Stimulated activated CD4-positive, alpha-beta T cell treated with anti-CD3 and anti-CD28 coated beads, Interleukin-2, amount 100 ng/mL, for 48 hours (primary cell): ENCODE data around the gene PEMT.

ENCODE experiments used
- DNase-seq, 2 donors: peaks; one replicate each; pipeline ENCODE4 v3.0.0-alpha.2; 2020

The PEMT gene

DNA sequence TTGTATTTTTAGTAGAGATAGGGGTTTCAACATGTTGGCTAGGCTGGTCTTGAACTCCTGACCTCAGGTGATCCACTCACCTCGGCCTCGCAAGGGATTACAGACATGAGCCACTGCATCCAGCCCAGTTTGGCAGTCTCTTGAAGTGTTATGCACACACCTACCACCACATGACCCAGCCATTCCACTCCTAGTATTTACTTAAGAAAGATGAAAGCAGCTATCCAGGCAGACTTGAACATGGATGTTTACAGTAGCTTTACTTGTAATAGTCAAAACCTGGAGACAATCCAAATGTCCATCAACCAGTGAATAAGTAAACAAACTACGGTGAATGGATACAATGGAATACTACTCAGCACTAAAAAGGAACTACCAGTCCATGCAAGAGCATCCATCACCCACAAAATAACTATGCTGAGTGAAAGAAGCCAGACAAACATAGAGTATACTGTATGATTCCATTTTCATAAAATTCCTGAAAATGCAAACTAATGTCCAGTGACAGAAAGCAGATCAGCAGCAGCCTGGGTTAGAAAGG is 57.5 kb downstream of the PEMT start:
- no peak for DNase-seq

DNA sequence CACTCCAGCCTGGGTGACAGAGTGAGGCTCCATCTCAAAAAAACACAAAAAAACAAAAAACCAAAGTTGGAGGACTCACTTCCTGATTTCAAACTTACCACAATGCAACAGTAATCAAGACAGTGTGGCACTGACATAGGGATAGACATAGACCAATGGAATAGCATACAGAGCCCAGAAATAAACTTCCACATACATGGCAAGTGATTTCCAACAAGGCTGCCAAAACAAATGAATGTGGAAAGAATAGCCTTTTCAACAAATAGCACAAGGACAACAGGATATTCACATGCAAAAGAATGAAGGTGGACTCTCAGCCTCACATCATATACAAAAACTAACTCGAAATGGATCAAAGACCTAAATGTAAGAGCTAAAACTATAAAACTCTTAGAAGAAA is 58.5 kb downstream of the PEMT start:
- DNase-seq, result no peak

DNA sequence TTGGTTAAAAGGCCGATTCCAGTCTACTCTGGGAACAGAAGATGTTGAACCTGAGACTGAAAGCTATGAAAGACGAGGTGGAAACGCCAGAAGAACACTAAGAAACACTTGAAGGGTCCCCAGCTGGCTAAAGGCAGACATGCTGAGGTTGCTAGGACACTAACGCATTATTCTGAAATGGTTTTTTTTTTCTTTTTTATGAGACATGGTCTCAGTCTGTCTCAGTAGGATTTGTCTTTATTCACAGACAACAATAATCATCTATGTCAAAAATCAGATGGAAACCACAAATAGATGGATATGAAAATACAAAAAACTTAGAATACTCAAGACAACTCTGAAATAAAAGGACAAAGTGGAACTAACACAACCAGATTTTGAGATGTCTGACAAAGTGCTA is 60.4 kb downstream of the PEMT start:
- DNase-seq, result no peak

DNA sequence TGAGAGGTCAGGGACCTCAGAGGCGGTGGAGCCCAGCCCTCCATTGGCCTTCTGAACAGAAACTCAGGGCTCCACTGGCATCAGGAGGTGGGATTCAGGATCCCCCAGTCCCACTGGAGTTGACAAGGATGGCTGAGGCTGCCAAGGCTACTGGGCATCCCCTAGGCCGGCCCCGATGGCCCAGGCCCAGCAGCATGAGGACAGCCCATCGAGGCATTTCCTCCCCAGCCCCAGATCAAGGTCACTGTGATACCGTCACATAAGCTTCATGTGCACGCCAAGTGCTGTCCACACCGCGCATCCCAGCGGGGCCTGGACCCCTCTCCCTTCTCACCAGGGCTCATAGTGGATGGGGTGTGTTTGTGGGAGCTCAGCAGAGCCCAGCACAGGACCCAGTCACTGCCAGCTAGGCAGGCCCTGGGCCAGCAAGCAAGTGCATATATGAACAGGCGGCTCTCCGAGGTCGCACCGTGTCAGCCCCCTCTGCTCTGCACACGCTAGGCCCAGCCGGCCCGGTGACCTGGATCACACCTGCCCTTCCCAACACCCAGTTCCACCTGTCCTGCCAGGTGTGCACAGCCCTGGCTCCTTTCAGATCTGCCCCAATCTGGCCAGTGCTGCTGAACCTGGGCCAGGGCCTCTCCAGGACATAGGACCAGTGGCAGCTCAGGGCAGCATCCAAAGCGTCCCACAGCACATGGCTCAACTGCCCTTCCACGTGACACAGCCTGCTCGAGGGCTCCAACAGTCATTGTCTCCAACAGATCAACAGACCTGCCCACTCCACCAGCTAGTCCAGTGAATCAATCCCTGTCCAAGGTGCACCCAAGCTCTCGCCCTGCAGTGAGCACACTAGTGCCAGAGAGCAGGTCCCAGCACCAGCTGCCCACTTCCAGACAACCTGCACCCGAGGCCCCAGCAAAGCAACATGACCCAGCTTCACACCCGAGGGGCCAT is 62.5 kb downstream of the PEMT start:
- no peak for DNase-seq

DNA sequence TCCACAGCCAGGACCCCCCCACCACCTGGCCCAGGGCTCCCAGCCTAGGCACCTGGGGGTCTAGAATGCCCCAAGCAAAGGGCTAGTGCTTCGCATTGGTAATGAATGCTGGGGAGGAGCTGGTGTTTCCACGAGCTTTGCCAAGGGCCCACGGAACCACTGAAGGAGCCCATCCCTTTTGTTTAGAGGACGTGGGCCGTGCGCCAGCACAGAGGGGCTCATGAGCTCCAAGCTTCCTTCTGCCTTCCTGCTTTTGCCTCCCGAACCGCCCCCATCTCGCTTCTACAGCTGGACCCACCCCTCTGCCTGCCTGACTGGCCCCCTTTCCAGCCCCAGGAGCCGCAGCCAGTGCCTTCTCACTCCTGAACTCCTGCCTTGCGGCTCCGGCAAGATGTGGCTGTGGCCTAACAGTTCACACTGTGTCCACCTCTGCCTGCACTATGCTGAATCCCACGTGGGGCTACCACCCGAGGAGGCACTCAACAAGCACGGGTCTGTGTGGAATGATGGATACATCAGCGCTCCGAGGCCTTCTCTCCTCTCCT is 63.5 kb downstream of the PEMT start:
- no peak for DNase-seq

DNA sequence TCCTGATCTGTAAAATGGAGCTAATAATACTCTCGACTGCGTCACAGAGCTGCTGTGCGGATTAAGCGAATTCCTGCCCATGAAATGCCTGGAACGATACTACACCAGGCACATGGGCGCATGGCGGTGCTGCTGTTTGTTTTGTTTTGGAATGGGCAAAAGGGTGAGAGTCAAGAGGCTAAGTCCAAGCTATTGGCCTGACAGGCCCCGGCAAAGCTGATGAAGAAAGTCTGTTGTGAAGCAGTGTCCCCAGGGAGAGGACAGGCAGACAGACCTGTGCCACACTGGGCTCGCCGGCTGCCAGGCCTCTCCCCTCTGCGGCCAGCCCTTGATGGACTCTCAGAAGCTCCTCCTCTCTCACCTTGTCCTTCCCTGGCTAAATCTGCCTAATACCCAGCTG is 64.0 kb downstream of the PEMT start:
- DNase-seq, result no peak

DNA sequence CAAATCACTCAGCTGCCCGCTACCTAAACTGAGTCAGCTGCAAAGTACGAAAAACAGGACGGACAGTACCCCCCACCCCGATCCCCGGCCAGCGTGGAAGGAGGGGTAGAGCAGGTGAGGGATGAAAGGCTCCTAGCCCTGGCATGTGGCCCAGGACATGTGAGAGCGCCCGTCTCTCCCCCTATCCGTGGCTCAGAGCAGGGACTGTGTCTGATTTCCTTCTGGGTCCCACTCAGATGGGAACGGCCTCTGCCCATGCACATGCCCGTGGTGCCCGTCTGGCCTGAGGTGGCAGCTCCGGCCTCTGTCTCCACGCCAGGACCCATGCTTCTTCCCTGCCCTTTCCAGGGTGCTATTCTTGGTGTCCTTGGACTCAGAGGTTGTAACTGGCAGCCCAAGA is 65.1 kb downstream of the PEMT start:
- no peak for DNase-seq

DNA sequence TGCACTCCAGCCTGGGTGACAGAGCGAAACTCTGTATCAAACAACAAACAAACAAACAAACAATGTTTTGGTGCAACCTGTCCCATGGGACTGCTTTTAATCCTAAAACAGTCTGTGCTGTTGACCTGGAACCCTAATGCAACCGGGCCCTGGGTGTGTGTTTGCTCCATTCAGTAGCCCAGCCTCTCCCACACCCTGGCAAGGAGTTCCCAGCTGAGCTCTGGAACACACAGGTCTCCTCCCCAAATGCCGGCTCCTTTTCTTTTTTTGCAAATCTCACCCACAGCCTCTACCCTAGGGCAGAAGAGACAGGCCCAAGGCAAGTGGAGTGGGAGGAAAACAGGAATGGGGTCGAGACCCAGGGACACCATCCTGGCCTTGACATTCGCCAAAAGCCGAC is 65.6 kb downstream of the PEMT start:
- no peak for DNase-seq

DNA sequence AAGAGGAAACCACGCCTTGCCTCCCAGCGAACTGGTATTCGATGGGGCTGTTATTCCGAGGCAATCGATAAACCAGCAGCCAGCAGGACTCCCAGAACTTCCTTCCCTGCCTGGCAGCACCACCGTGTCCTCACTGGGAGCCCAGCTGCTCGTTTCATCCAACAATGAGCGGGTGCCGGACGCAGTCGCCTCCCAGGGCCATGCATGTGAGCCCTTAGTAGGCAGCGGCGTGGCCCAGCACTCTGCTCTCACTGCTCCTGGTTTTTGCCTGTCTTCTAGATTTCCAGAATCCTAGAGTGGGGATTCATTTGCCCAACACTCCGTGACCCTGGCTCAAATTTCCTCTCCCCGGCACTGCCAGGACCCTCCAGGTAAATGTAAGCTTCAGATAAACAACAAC is 66.2 kb downstream of the PEMT start:
- DNase-seq, result no peak

DNA sequence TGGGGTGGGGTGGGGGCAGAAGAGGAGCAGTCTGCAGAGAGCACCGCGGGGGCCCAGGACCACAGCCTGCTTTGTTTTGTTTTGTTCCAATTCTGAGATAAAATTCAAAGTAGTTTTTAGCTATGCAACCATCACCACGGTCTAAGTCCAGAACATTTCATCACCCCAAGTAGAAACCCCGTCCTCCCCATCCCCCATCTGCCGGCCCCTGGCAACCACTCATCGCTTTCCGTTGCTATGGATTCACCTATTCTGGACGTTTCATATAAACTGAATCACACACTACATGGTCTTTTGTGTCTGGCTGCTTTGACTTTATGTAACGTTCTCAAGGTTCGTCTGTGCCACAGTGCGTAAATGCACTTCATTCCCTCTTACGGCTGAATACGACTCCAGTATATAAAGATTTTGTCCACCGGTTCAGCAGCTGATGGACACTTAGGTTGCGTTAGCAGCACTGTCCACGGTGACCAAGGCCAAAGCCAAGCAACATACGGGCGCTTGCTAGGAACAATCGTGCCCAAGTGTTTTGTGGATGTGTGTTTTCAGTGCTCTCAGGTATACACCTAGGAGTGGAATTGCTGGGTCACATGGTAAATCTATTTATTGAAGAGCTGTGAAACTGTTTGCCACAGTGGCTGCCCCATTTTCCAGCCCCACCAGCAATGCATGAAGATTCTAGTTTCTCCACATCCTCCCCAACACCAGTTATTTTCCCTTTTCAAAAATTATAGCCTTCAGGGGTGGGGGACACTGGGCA is 67.6 kb downstream of the PEMT start:
- no peak for DNase-seq

DNA sequence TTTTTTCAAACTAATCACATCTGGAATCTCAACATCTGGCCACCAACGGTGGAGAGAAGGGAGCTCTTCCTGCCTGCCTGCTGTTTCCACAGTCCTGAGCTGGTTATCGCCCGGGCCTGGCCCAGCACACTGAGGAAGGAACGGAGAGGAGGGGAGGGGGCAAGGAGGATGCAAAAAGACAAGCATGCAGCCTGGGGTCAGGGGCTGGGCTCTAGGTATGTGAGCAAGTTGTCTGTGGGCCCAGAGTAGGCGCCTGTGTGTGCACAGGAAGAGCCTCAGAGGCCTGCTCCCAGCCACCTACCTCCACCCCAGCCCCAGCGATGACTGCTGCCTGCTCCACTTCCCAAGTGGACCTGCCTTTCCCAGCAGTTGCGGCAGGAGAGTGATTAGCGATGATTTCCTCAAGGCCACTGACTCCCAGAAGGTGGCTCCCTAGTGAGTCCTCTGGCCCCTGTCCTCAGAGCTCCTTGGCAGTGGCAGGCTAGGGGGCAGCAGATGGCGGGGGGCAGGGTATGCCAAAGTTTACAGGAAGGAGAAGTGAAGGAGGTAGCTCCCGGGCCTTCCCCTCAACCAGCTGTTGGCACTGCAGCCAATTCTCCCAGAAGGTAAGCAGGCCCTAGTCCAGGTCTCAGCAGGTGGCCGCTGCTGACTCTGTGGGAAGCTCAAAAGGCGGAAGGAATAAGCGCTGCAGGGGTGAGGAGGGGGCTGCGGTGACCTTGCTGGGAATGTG is 68.3 kb downstream of the PEMT start:
- DNase-seq, result no peak

DNA sequence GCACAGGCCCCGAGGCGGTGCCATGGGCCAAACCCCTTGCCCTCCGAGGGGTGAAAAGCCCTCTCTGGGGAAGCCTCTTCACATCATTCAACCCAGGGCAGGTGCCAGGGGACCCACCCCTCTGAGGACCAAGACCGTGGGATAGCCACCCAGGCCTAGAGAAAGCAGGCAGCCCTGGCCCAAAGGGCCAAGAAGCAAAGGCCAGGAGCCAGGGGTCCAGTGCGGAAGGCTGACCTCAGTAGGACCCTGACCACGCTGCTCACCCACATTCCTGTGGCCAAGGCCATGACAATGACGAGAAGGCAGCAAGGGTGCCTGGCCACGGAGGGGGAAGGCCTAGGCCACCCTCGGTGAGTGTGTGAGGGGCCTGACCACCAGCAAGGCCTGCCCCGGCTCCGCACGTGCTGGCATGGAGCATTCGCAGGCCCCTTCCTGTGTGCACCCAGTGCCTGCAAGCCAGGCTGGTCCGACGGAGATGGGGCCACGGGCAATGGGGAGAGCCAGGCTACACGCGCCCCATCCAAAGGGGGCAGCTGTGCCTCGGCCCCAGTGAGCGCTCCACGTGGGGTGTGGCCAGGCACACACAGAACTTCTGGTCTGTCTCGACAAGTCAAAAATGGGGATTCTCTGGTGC is 70.8 kb downstream of the PEMT start:
- no peak for DNase-seq

DNA sequence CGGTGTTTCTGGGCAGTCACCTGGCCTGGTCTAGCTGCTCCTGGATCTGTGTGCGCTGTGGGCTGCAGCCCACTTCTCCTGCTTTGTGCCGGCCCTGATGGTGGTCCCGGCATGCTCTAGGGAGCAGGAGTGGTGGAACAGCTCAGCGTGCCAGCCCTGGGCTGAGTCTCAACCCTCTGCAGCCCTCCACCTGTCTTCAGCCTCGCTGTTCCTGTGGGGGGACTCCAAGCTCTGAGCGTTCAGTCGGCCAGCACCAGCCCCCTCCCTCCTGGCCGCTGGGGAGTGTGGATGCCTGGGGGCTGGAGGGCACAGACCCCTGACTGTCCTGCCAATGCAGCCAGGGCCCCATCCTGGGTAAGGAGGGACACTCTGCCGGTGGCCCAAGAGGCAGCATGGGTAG is 71.6 kb downstream of the PEMT start:
- DNase-seq, result no peak

DNA sequence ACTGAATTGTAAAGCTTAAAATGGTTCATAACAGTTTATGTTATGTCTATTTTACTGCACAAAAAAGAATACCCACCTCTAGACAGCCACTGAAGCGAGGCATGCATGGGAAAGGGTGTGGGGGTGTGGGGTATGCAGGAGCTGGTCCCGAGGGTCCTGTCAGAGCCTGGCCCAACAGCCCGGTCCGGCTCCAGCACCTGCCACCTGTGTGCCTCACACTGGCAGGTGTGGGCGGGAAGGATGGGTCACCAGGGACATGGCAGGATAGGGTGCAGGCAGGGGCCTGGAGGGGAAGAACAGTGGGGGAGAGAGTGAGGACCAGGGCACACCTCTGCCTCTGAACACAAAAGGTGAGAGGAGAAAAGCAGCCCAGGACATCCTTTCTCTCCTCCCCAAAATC is 72.6 kb downstream of the PEMT start:
- no peak for DNase-seq

DNA sequence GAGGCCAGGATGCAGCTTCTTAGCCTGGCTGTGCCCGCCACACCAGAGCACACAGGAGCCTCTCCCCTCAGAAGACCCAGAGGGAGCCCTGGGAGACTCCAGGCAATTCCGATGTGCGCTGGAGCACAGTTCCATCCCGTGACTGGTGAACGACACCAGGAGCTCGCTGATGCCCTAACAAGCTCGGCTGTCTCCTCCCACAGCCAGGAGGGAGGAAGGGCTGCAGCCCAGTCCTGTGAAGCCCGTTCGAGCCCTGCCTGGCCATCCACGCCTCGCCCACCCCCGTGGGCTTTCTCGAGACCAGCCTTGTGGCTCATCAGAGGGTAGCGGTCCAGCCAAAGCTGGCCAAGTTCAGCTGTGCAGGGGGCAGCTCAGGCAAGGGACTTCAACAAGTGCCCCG is 73.5 kb downstream of the PEMT start:
- DNase-seq, result no peak

DNA sequence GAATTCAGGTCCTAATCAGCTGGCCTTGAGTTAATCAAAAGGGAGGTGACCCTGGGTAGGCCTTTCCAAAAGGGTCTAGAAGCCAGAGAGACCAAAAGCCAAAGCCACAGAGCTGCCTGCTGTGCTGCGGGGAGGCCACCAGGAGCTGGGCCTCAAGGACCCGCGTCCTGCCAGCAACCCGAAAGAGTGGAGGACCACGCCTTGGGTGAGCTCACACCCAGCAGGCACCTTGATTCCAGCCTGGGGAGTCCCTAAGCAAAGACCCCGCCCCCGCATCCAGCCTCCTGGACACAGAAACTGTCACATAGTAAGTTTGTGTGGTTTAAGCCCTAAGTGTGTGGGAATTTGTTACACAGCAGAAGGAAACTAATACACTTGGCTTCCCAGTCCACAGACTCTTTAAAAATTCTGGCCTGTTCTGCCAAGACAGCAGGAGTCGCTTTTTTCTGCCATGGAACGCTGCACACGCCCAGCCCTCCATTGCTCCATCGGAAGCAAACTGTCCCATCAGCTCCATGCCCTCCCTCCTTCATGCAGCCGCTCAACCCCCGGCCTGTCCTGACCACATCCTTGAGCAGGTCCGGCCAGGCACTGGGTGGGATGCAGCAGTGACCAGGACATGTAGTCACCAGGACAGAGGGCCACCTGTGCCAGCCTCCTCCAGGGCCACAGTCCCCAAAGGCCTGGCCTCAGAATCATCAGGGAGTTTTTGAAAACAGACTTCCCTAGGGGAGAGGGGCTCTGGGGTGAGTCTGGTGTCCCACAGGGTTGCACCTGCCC is 74.4 kb downstream of the PEMT start:
- DNase-seq, result no peak

DNA sequence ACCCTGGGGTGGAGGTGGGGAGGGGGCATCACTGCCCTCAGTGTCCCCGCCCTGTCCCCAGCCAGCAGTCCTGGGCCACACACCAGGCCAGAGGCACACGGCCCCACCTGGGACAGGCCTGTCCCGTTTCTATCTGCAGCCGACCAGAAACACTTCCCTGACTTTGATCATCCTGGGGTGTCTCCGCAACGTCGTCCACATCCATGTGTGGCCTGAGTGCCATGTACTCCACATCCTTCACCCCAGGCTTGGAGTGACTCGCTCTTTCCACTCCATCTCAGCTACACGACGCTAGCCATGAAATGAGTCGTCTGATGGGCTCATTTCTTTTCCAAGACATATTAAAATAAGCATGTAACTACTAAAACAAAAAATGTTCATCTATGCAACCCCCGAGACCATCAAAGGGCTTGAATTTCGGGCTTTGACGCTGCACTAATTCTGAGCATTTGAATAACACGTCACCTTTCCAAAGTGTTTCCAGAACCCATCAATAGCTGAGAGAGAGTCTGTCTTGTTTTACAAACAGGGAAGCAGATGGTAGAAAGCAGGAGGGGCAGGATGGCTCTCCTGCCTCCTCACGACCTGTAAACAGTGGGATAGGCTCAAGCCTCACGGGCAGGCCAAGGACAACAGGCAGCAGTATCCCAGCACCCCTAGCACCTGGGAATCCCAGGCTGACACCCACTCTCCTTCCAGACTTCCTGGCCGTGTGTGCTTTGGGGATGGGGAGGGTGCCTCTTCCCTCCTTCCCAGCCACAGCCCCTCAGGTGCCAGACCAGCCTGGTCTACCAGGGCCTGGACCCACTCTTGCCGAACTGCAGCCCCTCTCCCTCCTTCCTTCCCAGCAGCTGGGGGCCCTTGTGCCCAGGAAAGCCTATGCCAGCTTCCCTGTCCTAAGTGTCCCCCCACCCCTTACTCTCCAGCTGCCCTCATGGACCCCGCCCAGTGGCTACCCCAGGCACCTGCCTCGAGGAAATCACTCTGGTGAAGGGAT is 75.3 kb downstream of the PEMT start:
- DNase-seq, result no peak

DNA sequence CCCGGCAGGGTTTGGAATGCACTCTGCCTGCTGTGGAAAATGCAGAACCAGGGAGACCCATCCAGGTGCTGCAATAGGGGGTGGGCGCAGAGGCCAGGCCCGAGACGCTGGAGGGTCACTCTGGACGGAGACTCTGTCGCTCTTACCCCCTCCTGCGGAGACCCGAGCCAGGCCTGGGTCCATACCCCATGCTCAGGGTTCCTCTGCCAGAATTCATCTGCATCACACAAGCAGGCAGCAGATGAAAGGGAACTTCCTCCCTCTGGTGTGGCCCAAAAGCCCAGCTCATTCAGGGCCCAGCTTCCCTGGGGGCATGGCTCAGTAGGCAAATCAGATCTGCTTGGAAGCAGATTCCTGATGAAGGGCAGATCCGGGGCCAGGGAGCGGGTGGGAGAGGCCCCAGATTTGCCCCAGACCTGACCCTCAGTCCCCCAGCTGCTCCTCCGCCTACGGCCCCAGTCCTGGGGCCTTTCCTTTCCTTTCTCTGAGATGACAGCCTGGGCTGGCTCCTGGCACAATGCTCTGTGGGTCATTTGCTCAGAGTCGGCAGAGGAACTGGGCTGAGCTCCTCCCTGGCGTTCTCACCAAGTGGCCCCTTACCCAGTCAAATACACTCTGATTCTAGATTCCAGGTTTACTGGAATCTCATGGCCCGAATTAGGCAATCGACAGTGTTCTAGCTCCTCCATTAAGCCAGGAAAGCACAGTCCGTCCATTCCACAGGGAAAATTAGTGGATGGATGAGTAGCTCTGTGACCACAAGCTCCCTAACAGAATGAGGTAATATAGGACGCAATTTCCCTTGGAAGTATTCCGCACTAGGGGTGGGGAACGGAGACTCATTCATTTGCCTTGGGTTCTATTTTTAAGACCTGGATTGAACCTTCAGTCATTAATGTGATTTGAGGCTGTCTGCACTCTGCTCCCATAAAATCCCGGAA is 76.2 kb downstream of the PEMT start:
- DNase-seq, result no peak

DNA sequence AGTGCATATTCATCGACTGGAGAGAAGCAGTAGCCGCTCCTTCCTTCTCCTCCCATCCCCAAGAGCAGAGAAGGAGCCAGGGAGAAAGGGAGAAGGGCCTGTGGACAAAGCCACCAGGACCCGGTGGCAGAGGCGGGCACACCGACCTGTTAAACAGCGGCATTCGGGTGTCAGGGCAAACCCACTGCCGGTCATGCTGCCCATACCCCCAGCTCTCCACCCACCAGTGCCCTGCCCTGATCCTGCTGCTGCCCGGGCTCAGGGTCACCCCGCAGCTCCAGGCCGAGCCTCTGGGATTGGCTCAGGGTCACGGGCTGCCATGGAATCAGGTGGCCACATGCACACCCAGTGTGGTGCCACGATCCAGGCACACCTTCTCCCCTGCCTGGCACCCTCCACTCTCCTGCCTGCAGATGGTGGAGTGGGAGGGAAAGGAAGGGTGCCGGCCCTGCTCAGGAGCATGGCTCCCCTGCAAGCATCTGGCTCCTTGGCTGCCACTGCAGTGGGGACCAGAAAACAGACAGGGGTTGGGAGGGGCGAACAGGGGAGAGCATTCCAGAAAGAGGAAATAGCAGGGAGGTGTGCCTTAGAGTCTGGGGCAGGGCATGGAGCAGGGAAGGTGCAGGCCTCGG is 77.0 kb downstream of the PEMT start:
- DNase-seq, result no peak
